Left ventricle myocardium inferior (tissue), 1 donor: ENCODE results near the gene OLIG3. TPM values are rescaled to one million over a fixed set of nuclear protein-coding genes. Genes with fewer than 3 reads are reported as not detected.

ENCODE experiments used
- DNase-seq: peaks from one replicate; pipeline ENCODE4 v3.0.0-alpha.2; 2020
- H3K27ac ChIP-seq: fragments of 200-600 bp; replicated peaks from 2 replicates; pipeline ENCODE4 v1.8.0; 2021
- H3K27me3 ChIP-seq: fragments of 200-600 bp; 2 replicates; pipeline ENCODE4 v1.8.0; 2021; ENCODE audit warnings: low read depth
- H3K36me3 ChIP-seq: fragments of 200-600 bp; 2 replicates; pipeline ENCODE4 v1.8.0; 2021
- H3K4me1 ChIP-seq: fragments of 200-600 bp; 2 replicates; pipeline ENCODE4 v1.8.0; 2021
- H3K4me3 ChIP-seq: fragments of 200-600 bp; 2 replicates; pipeline ENCODE4 v1.8.0; 2021; ENCODE audit warnings: mild to moderate bottlenecking, moderate library complexity
- H3K9me3 ChIP-seq: fragments of 200-600 bp; replicated peaks from 2 replicates; pipeline ENCODE4 v1.8.0; 2021
- CTCF ChIP-seq: fragments of 200-600 bp; IDR thresholded peaks from 2 replicates; pipeline ENCODE4 v1.8.0; 2021; ENCODE audit warnings: antibody characterized with exemption, mild to moderate bottlenecking, borderline replicate concordance
- intact Hi-C: fragments of 100-400 bp; cut with micrococcal nuclease; formaldehyde crosslinking; loops from one replicate; pipeline ENCODE4 v1.11.0; 2022
- long read RNA-seq: library from polyadenylated mRNA; unstranded; transcript quantifications from one replicate; pipeline ENCODE4 v2.0.0, GENCODE V29; 2021
- total RNA-seq: library from RNA; stranded (reverse); fragmentation: NEBNext Ultra II Directional; extraction: Animal tissue kit (Norgen Biotek cat#: 25700); gene quantifications from one replicate; pipeline ENCODE4 v1.2.1, GENCODE V29; 2021
- donor health status: DM: no; HTN: yes; CAD: no; lungs with severe emphysema.

Gene OLIG3
- total RNA-seq, result not detected
- long read RNA-seq, result 0 reads

GRCh38 chr6:137494281-137494987 is at the start of gene OLIG3:
Gene OLIG3 (minus strand): TSS chr6:137494394. CDS start chr6:137494170, 224 bp downstream.
- Histone ChIP-seq H3K4me3 (peak within 1 kb of the TSS; percentile 34), H3K9me3 (no peaks in the 10 kb centered on the region), H3K4me1 (peaks cover 48% of the 10 kb centered on the region), H3K27me3 (peaks cover 100% of the 10 kb centered on the region), H3K36me3 (no peaks in the 10 kb centered on the region), H3K27ac (no peak within 1 kb of the TSS)
- no peak for TF ChIP-seq CTCF
- DNase-seq, result no peak
- intact Hi-C loops, result no loop called here

GRCh38 chr6:137543114-137543513 is 48.9 kb upstream of the OLIG3 start:
- H3K36me3 ChIP-seq, result no peaks in the 10 kb centered on the region
- no peaks in the 10 kb centered on the region for H3K9me3 ChIP-seq
- no peak overlapping the region for H3K4me3 ChIP-seq
- H3K4me1 ChIP-seq, result no peaks in the 10 kb centered on the region
- DNase-seq, result no peak
- peaks cover 55% of the 10 kb centered on the region for H3K27me3 ChIP-seq
- intact Hi-C loops, result no loop called here
- no peak for TF ChIP-seq CTCF
- H3K27ac ChIP-seq, result no peak overlapping the region

GRCh38 chr6:137542713-137543112 is 48.5 kb upstream of the OLIG3 start:
- Histone ChIP-seq H3K4me1 (no peaks in the 10 kb centered on the region), H3K27me3 (peaks cover 57% of the 10 kb centered on the region), H3K9me3 (no peaks in the 10 kb centered on the region), H3K27ac (no peak overlapping the region), H3K36me3 (no peaks in the 10 kb centered on the region), H3K4me3 (no peak overlapping the region)
- intact Hi-C loops, result no loop called here
- DNase-seq, result no peak
- no peak for TF ChIP-seq CTCF

- Histone ChIP-seq H3K4me3 (no peak overlapping the region), H3K4me1 (no peaks in the 10 kb centered on the region), H3K27me3 (peaks cover 65% of the 10 kb centered on the region), H3K27ac (no peak overlapping the region), H3K9me3 (no peaks in the 10 kb centered on the region), H3K36me3 (no peaks in the 10 kb centered on the region)
- no peak for DNase-seq
- intact Hi-C loops, result no loop called here
- no peak for TF ChIP-seq CTCF
These were observed 47.4 kb upstream of the OLIG3 start for GRCh38 chr6:137541534-137542063.

- peaks cover 82% of the 10 kb centered on the region for H3K27me3 ChIP-seq
- no peaks in the 10 kb centered on the region for H3K4me1 ChIP-seq
- intact Hi-C loops, result no loop called here
- TF ChIP-seq CTCF, result no peak
- H3K36me3 ChIP-seq, result no peaks in the 10 kb centered on the region
- H3K4me3 ChIP-seq, result no peak overlapping the region
- H3K9me3 ChIP-seq, result no peaks in the 10 kb centered on the region
- H3K27ac ChIP-seq, result no peak overlapping the region
- no peak for DNase-seq
These were observed 42.0 kb upstream of the OLIG3 start for GRCh38 chr6:137536104-137536773.
